ENCODE data around the gene SLC24A4.

DNA sequence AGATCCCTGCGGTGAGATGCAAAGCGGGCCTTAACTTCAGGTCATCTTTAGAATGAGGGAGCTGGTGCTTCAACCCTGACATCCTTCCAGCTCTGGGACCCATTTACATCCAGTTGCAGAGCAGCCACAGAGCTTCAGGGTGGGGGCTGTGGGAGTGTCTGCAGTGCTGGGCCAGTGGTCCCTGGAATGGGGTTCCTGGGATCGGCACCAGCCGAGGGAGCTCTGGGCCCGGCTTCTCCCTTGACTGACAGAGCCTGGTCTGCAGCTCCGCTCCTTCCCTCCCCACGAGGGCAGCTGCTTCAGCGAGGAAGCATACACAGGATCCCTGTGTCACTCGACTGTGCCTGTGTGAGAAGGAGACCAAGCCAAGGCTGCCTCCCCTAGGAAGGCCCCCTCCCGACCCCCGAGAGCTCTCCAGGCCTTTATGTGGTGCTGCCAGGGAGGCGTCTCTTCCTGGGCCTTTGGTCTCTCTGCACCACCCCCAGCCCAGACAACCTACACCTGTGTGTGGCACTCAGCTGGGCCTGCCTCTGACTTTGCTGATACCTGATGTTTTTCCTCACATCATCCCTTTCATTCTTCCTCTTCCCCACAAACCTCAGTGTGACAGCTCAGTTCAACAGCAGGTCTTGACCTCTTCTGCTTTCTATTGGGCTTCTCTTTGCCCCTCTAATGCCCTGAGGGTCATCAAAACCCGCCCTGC, 142.5 kb downstream of the SLC24A4 start:
- TF ChIP-seq, protein P1, sequence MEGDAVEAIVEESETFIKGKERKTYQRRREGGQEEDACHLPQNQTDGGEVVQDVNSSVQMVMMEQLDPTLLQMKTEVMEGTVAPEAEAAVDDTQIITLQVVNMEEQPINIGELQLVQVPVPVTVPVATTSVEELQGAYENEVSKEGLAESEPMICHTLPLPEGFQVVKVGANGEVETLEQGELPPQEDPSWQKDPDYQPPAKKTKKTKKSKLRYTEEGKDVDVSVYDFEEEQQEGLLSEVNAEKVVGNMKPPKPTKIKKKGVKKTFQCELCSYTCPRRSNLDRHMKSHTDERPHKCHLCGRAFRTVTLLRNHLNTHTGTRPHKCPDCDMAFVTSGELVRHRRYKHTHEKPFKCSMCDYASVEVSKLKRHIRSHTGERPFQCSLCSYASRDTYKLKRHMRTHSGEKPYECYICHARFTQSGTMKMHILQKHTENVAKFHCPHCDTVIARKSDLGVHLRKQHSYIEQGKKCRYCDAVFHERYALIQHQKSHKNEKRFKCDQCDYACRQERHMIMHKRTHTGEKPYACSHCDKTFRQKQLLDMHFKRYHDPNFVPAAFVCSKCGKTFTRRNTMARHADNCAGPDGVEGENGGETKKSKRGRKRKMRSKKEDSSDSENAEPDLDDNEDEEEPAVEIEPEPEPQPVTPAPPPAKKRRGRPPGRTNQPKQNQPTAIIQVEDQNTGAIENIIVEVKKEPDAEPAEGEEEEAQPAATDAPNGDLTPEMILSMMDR (IDR thresholded peaks at IDR 0.05), result no peak
- TF ChIP-seq POLR2A (IDR thresholded peaks at IDR 0.05), result no peak
- no peak for TF ChIP-seq POLR2AphosphoS5 (IDR thresholded peaks at IDR 0.05)

Measured in breast epithelium (tissue), 3 donors.